ENCODE measurements around the gene FRYL. TPM values are rescaled to one million over a fixed set of nuclear protein-coding genes. Genes with fewer than 3 reads are reported as not detected.

The FRYL gene
- polyA plus RNA-seq, 1 donor from 2014 or later = 64.0 TPM

- H3K9ac ChIP-seq (ENCODE audit: low read length) = no peak overlapping the region
- no peaks in the 10 kb centered on the region for H3K9me2 ChIP-seq (ENCODE audit: insufficient read depth, low read length)
- TF ChIP-seq SMC3 (conservative IDR thresholded peaks at IDR 0.05; ENCODE audit: poor library complexity) = no peak
- no peaks in the 10 kb centered on the region for H3K27me3 ChIP-seq (ENCODE audit: insufficient read depth, low read depth, low read length)
- no peak overlapping the region for H3K4me2 ChIP-seq (ENCODE audit: low read length)
- H3K9me3 ChIP-seq (ENCODE audit: low read length) = no peaks in the 10 kb centered on the region
- no peaks in the 10 kb centered on the region for H3K36me3 ChIP-seq (ENCODE audit: insufficient read depth, low read length)
- H2AFZ ChIP-seq (ENCODE audit: low read depth, low read length) = no peak overlapping the region
- no peaks in the 10 kb centered on the region for H3K79me2 ChIP-seq (replicated peaks; ENCODE audit: insufficient read depth, low read length)
- no peaks in the 10 kb centered on the region for H3F3A ChIP-seq (ENCODE audit: insufficient read depth, low read length, poor library complexity, severe bottlenecking)
- H3K4me3 ChIP-seq (ENCODE audit: low read length) = no peak overlapping the region
- no peak overlapping the region for H3K27ac ChIP-seq (ENCODE audit: low read length)
- no peaks in the 10 kb centered on the region for H4K20me1 ChIP-seq (ENCODE audit: insufficient read depth)
Measured at GRCh38 chr4:48590884-48591283, 189.2 kb downstream of the FRYL start.

- Histone ChIP-seq H3F3A (ENCODE audit: insufficient read depth, low read length, poor library complexity, severe bottlenecking) (no peaks in the 10 kb centered on the region), H3K36me3 (ENCODE audit: insufficient read depth, low read length) (peaks cover 4% of the 10 kb centered on the region), H3K79me2 (replicated peaks; ENCODE audit: insufficient read depth, low read length) (no peaks in the 10 kb centered on the region), H3K9me3 (ENCODE audit: low read length) (no peaks in the 10 kb centered on the region), H3K4me2 (ENCODE audit: low read length) (no peak overlapping the region), H2AFZ (ENCODE audit: low read depth, low read length) (no peak overlapping the region), H3K4me3 (ENCODE audit: low read length) (no peak overlapping the region), H3K27ac (ENCODE audit: low read length) (no peak overlapping the region), H3K9me2 (ENCODE audit: insufficient read depth, low read length) (no peaks in the 10 kb centered on the region), H3K9ac (ENCODE audit: low read length) (no peak overlapping the region), H4K20me1 (ENCODE audit: insufficient read depth) (no peaks in the 10 kb centered on the region), H3K27me3 (ENCODE audit: insufficient read depth, low read depth, low read length) (no peaks in the 10 kb centered on the region)
- no peak for TF ChIP-seq MXI1 (conservative IDR thresholded peaks at IDR 0.05; ENCODE audit: poor library complexity, severe bottlenecking)
- TF ChIP-seq RAD21 (conservative IDR thresholded peaks at IDR 0.05) = no peak
- TF ChIP-seq EZH2 (IDR thresholded peaks at IDR 0.05; ENCODE audit: borderline replicate concordance, insufficient read depth, low read length, poor library complexity, severe bottlenecking) = no peak
- no peak for TF ChIP-seq EP300 (conservative IDR thresholded peaks at IDR 0.05; ENCODE audit: poor library complexity, severe bottlenecking)
- TF ChIP-seq CTCF (IDR thresholded peaks at IDR 0.05; ENCODE audit: poor library complexity, severe bottlenecking) = no peak
- TF ChIP-seq POLR2AphosphoS5 (IDR thresholded peaks at IDR 0.05) = no peak
- TF ChIP-seq TAF1 (IDR thresholded peaks at IDR 0.05; ENCODE audit: low read depth) = no peak
- no peak for TF ChIP-seq REST (IDR thresholded peaks at IDR 0.05; ENCODE audit: borderline replicate concordance)
- TF ChIP-seq SMC3 (conservative IDR thresholded peaks at IDR 0.05; ENCODE audit: poor library complexity) = no peak
Measured at GRCh38 chr4:48589098-48589445, 191.0 kb downstream of the FRYL start.
